T-helper 2 cell treated with Interferon-gamma antibody and Interleukin-4, amounts not matched to agents 100 ng/mL and 5 ng/mL, for 36 hours (primary cell): Measurements from ENCODE around the gene USP16. TPM values are rescaled to one million over a fixed set of nuclear protein-coding genes. Genes with fewer than 3 reads are reported as not detected.
"Not testable (repeated sequence)": the region's sequence is repeated elsewhere in the genome, so short reads cannot be mapped to it uniquely, and the experiment has no call there.

Source experiments
- intact Hi-C: fragments of 100-400 bp; cut with micrococcal nuclease; formaldehyde crosslinking; loops from one replicate; pipeline ENCODE4 v1.15.1; 2023
- total RNA-seq: library from RNA; stranded (reverse); gene quantifications from 2 replicates; pipeline ENCODE4 v1.2.3, GENCODE V29; 2022

USP16 gene
- total RNA-seq, result 38.9 and 39.3 TPM in 2 replicates

DNA sequence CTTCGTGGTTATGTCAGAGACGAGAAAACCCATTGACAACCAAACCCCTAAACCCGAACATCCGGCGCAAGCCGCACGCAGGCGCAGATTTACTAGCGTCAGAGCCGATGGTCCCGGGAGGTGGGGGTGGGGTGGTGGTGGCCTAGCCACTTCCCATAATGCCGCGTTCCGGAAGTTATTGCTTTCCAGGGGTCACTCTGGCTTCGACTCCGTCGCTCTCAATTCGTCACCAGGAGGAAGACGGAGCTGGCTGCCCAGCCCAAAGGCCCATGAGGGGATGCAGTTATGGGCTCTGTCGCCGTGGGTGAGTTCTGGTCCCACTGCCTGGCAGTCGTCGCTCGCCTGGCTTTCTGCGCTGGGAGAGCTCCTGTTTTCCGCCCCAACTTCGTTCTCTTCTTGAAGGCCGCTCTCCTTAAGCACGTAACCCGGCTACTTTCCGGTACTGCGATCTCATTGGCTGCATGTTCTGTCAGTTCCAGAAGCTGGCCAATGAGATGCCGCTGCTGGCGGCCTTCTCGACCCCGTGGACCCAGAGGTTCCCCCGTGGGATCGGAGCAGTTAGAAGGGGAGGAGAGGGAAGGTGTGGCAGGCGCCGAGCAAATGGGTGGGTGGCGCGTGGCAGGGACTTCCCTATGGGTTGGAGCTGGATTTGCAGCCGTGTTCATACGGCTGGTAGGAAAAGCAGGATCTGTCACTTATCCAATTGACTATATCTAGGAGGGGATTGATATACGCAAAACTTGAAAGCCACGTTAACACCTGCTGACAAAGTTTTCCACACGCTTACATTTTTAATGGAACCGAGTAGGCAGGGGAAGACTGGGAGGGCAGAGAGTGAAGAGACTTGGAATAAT lies at the start of gene USP16:
Gene USP16, plus strand, starts transcription at position 195 of the 854 bp plus-strand sequence. CDS start 3,246 bp downstream, outside the sequence.
- intact Hi-C loops, result loop anchor here (1.0 kb wide), 5 partner anchors 22 to 275 kb away; partner anchors contain the start of genes CCT8 and LTN1

- intact Hi-C loops, result no loop called here
These were observed 49.1 kb upstream of the USP16 start for GRCh38 chr21:28975397-28975796.

GRCh38 chr21:28979092-28979491 lies 45.4 kb upstream of the USP16 start:
- intact Hi-C loops, result no loop called here

- intact Hi-C loops, result no loop called here
These were observed 41.8 kb upstream of the USP16 start for GRCh38 chr21:28982637-28983036.

- intact Hi-C loops, result no loop called here
These were observed 37.8 kb upstream of the USP16 start for GRCh38 chr21:28986677-28987076.

DNA sequence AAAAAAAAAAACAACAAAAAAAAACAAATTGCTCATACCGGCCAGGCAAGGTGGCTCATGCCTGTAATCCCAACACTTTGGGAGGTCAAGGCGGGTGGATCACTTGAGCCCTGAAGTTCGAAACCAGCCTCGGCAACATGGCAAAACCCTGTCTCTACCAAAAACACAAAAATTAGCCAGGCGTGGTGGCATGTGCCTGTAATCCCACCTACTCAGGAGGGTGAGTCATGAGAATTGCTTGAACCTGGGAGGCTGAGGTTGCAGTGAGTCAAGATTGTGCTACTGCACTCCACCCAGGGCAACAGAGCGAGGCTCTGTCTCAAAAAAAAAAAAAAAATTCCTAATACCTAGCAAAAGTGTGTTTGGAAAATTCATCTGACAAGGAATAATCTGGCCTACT lies 36.3 kb upstream of the USP16 start:
- intact Hi-C loops, result not testable (repeated sequence)

DNA sequence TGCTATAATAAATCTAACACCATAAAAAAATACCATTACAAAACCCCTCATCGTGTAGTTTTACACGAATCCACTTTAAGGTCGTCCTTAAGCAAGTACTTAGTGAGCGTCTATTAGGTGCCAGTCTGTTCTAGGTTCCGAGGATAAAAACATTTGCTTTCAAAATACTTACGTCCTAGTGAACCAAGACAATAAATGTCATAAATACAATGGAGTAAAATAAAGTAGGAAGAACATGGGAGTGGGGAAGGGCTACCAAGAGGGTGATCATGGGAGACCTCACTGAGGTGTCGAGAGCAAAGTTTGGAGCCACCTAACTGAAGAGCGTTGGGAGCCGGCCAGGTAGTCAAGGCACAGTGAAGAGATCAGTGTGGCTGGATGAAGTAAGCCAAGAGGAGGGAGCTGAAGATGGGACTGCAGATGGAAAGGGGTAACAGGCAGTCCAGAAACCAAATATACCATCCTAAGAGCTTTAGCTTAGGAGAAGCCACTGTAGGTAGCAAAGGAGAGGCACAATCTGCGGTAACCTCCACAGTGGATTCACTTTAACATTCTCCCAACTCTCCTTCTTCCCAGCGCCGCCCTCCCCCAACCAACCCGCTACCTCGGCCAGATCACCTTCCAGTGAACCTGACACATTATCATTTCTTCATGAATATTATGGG lies 32.5 kb upstream of the USP16 start:
- intact Hi-C loops, result loop anchor here (1.0 to 10.0 kb wide), 6 partner anchors 27 to 307 kb away; partner anchors contain the start of genes CCT8, RWDD2B and USP16

DNA sequence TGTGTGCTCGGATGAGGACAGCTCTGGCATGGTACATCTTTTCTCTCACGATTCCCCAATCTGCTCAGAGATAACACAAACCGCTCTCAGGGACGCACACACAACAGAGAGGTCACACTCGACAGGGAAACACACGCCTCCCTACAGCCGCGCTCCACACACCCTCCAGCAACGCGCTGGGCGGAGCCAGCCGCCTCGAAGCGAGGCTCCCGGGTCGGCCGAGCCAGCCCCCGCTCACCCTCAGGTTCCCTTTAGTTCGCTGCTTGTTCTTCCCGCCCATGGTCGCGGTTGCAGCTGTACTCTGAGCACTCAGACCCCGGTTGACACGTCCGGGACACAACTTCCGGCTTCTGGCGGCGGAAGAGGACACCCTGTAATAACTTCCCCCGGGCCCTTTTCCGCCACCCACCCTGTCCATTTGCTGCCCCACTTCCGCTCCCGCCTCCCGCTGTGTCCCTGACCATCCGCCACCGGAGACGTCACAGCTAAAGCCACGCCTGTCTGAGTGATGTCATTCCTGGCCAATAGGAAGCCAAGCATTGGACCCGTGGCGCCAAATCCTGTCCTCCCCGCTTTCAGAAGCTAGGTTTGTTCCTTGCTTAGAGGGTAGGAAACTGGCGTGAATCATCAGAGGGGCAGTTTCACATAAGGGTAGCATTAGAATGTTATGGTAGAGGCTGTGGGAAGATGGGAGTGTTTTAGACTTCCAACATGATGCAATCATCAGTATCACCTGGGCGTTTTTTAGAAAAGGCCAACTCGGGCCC lies 31.8 kb upstream of the USP16 start, which contains the start of gene LTN1:
Gene LTN1, minus strand, starts transcription at position 352 of the 767 bp plus-strand sequence. Its CDS starts 72 bp downstream, at position 280.
- intact Hi-C loops, result loop anchor here (1.0 to 10.0 kb wide), 7 partner anchors 10 to 307 kb away; partner anchors contain the start of genes CCT8, RWDD2B and USP16

- intact Hi-C loops, result loop anchor here (1.0 to 10.0 kb wide), 2 partner anchors 9 to 158 kb away; no protein-coding TSS in a partner anchor
These were observed 31.2 kb upstream of the USP16 start for GRCh38 chr21:28993293-28993629.

DNA sequence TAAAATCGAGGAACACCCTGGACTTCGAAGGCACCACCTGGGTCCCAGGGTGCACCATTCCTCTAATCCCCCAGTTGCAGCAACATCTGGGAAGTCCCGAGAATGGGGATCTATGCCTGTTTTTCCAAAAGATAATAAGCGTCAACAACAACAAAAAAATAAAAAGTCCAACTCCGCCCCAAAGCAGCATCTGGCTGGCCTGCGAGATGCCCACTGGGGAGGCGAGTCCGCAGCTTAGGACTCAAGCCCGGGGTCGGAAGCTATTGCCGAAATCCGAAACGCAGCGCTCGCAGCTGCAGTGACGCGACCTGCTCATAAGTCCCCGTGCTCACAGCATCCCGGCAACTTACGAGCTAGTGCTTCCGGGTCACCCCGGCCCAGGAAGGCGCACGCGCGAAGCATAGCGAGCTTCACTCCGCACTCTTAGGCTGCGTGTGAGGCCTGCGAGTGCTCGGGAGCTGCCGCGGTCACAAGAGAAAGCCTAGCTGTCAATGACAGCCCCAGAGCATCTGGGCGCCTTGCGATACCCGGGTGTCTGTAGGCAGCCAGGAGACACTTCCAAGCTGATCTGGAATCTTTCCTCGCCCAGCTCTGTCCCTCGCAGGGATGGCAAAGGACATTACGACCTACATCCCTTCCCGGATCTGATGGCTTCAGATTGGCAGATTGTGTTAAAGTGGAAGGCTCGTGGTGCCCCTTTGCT lies 21.9 kb upstream of the USP16 start:
- intact Hi-C loops, result loop anchor here (1.0 kb wide), 4 partner anchors 9 to 71 kb away; partner anchors contain the start of genes CCT8, RWDD2B and USP16

GRCh38 chr21:29005696-29006095 lies 18.8 kb upstream of the USP16 start:
- intact Hi-C loops, result no loop called here

DNA sequence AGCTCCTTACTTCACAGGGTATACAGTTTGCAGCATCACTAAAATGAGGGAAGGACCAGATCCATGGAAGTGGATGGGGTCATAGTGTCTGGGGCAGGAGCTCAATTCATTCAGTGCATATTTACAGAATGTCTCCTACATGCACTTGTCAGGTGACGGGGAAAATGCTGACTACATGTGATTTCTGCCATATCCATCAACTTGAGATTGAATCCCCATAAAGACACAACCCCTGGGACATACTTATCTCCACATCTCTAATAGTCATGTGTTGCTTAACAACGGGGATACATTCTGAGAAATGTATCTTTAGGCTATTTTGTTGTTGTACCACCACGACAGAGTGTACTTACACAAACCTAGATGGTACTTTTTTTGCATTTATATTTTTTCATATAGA lies 17.3 kb upstream of the USP16 start:
- intact Hi-C loops, result no loop called here

GRCh38 chr21:29007810-29008209 lies 16.7 kb upstream of the USP16 start:
- intact Hi-C loops, result no loop called here

DNA sequence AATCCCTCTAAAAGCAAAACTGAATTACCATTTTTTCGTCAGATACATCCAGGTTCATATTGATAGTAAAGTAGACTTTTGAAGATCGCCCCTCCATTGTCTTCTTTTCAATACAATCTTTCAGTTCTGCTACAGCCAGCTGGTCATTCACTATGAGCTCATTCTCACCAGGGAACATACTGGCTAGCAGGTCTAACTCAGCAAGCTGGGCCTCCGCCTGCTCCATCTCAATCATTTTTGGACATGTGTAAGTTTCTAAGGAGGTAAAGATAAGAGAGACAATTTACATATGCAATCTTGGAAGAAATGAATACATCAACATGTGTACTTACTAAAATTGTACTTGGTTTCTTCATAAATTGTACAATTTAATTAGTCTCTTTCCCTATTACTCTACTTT lies 16.1 kb upstream of the USP16 start:
- intact Hi-C loops, result no loop called here

GRCh38 chr21:29011236-29011635 lies 13.2 kb upstream of the USP16 start:
- intact Hi-C loops, result not testable (repeated sequence)

GRCh38 chr21:29017639-29018237 lies 6.7 kb upstream of the USP16 start:
- intact Hi-C loops, result no loop called here

GRCh38 chr21:29018540-29018939 lies 5.9 kb upstream of the USP16 start:
- intact Hi-C loops, result no loop called here

- intact Hi-C loops, result no loop called here
These were observed 2.3 kb upstream of the USP16 start for GRCh38 chr21:29022166-29022565.

- intact Hi-C loops, result no loop called here
These were observed 853 bp downstream of the USP16 start for GRCh38 chr21:29025328-29025713.

GRCh38 chr21:29029524-29029923 lies 5.1 kb downstream of the USP16 start:
- intact Hi-C loops, result no loop called here
